Activated T-helper 1 cell treated with Interleukin-2 at 50 U/mL for 16 hours (primary cell): ENCODE measurements around the gene ZFYVE28.

ENCODE experiments used
- DNase-seq: peaks from one replicate; pipeline ENCODE4 v3.0.0-alpha.2; 2020; ENCODE audit warnings: low read depth

The ZFYVE28 gene

GRCh38 chr4:2302387-2303119 is 115.9 kb downstream of the ZFYVE28 start:
- no peak for DNase-seq

GRCh38 chr4:2301806-2302205 is 116.6 kb downstream of the ZFYVE28 start:
- DNase-seq, result no peak

- no peak for DNase-seq
Measured at GRCh38 chr4:2301225-2301642, 117.2 kb downstream of the ZFYVE28 start.

- no peak for DNase-seq
Measured at GRCh38 chr4:2300431-2301224, 117.8 kb downstream of the ZFYVE28 start.

GRCh38 chr4:2299794-2300193 is 118.7 kb downstream of the ZFYVE28 start:
- no peak for DNase-seq

- DNase-seq, result no peak
Measured at GRCh38 chr4:2298532-2298991, 119.9 kb downstream of the ZFYVE28 start.

- DNase-seq, result no peak
Measured at GRCh38 chr4:2297606-2298531, 120.6 kb downstream of the ZFYVE28 start.

- no peak for DNase-seq
Measured at GRCh38 chr4:2296631-2297601, 121.5 kb downstream of the ZFYVE28 start.

DNA sequence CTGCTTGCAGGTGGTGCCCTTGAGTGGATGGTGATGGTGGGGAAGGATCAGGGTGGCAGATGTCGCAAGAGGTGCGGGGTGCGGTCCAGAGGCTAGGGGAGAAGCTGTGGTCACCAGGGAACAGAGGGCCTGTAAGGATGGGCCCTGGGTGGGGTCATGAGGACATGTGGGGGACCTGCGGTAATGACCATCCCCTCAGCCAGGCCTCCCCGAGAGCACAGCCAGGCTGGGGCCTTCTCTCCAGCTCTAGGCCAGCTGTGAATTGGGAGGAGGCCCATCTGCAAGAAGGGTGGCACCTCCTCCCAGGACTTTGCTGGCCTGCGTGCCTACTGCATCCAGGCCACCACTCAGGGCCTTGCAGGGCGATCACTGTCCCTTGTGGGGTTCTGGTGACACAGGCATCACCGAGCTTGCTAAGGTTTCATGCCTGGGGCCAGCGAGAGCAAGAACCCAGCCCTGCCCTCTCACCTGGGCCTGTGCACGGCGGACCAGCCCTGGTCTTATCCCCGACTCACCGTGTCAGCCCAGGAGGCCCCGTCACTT is 122.5 kb downstream of the ZFYVE28 start:
- DNase-seq, result no peak

DNA sequence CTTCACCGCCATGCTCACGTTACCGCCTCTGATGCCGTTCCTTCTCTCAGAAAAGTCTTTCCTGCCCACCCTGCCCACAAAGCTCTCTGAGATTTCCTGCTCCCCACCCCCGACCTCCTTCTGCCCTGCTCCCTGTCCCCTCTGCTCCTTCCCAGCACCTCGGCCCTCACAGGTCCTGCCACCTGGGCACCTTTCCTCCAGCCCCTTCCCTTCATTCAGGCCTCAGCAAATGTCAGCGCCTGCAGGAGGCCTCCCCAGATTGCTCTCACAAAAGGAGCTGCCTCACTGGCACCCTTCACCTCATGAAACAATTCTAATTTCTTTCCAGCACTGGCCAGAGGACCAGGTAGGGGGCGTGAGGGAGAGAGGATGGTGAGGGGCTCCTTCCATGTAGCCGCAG is 122.9 kb downstream of the ZFYVE28 start:
- DNase-seq, result no peak

- no peak for DNase-seq
Measured at GRCh38 chr4:2292646-2293108, 125.8 kb downstream of the ZFYVE28 start.

DNA sequence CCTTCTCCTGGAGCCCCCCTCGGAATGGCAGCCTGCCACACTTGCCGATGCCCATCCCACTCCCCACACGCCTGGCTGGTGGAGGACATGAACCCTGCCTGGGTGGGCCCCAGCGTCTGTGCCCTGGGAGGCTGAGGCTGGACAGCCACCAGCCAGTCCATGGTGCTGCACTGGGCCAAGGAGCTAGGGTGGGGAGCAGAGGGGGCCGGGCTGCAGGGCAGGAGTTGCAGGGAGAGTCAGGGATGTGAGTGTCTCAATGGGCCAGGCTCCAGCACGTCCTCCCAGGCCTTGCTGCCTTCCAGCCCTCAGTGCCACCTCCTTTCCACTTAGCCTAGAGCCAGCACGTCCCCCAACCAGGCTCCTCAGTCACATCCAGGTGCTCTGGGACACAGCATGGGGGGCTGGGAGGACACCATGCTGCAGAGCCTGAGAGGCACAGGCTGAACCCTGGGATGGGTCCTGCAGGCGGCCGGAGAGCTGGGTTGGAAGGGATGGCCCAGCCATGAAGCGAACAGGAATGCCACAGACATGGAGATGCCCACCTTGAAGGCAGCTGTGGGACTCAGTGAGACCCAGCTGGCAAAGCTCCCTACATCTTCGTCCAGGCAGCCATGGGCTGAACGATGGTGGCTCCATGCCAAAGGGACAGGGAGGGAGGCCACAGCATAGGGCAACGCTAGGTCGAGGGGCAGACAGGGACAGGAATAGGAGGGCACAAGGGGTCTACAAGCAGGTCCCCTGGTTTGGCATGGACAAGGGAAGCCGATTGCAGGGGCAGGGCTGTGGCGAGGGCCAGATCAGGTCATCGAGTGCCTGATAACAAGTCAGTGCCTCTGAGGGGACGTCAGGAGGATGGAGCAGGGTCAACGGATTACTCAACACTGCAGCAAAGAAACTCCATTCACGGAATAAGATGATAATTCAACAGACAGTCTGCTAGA is 126.5 kb downstream of the ZFYVE28 start:
- no peak for DNase-seq

GRCh38 chr4:2290974-2291704 is 127.3 kb downstream of the ZFYVE28 start:
- DNase-seq, result peak; percentile 66

- DNase-seq, result no peak
Measured at GRCh38 chr4:2290488-2290887, 128.0 kb downstream of the ZFYVE28 start.

DNA sequence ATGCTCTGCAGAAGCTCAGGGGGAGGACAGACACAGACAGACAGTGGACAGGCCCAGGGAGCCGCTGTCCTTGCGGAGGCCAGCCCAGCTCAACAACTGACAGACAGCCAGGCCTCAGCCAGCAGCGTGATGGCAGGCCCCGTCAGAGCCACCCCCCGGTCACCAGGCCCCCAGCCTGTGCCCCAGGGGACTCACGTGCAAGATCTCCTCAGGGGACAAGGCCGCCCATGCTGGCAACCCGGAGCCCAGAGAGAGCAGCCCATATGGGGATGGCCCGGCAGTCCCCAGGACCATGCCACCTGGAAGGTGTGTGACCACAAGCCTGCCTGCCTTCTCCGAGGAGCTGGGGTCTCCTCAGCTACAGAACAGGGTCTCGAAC is 128.5 kb downstream of the ZFYVE28 start:
- no peak for DNase-seq

DNA sequence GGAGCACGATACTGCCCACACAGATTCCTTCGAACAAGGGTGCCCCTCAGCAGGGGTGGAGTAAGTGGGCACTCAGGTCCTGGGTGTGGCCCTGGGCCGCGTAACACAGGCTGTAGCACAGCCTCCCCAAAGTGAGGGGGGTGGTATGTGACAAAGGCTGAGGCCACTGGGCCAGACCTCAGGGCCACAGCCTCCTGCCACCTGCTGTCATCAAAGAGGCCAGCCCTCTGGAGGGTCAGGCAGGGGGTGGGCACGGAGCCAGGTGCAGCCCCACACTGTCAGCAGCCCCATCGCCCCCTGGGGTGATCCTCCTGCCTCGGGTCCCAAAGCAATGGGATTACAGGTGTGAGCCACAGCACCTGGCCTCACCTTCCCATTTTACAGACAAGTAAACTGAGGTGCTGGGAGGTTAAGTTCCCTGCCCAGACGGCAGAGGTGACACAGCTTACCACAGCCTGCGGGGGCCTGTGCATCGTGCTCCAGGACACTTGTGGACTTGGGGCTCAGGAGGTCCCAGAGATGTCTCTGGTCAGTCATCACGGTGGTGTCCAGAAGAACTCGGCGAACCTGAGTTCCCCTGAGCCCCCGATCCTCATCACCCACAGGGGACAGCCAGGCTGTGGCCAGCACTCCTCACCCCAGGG is 129.0 kb downstream of the ZFYVE28 start:
- no peak for DNase-seq

- DNase-seq, result no peak
Measured at GRCh38 chr4:2288051-2288541, 130.3 kb downstream of the ZFYVE28 start.

DNA sequence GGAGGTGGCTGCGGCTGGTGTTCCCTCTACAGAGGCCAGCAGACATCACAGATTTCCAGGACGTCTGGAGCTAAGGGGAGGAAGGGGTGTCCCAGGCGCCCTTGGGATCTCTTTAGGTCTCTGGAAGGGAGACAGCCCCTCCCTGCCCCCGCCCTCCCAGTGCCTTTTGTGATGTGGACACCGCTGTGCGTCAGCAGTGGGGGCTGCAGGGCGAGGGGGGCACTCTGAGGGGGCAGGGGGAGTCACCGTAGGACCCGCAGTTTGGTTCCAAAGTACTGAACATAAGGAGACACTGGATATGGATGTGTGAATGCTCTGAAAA is 130.9 kb downstream of the ZFYVE28 start:
- DNase-seq, result no peak
